GM21526 (cell line): Measurements from ENCODE around the gene EFHD2.
"Not testable (repeated sequence)": the region's sequence is repeated elsewhere in the genome, so short reads cannot be mapped to it uniquely, and the experiment has no call there.

ENCODE experiments used
- ATAC-seq: cut with Tn5 transposase; IDR thresholded peaks from one replicate; pipeline ENCODE4 v1.9.1; 2021; ENCODE audit warnings: moderate library complexity; ENCODE audit not compliant: unreplicated experiment, low FRiP score

EFHD2 gene

DNA sequence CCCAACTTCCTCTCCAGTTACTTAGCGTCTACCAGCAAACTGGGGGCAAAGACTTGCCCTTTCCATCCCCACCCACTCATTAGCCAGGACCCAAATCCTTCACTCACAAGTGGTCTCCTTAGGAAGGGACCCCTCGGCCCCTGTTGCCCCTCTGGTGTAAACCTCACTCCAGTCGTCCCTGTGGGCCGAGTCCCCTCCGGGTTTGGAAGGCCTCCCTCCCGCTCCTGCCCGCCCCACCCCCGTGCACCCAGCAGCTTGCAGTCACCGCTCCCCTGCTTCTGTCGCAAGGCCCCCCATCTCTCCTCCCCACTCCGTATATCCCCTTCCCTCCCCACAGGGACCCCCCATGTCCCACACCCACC is 1.2 kb downstream of the EFHD2 start:
- ATAC-seq, result no peak

GRCh38 chr1:15411593-15412137 is 2.0 kb downstream of the EFHD2 start:
- peak; percentile 43 for ATAC-seq

DNA sequence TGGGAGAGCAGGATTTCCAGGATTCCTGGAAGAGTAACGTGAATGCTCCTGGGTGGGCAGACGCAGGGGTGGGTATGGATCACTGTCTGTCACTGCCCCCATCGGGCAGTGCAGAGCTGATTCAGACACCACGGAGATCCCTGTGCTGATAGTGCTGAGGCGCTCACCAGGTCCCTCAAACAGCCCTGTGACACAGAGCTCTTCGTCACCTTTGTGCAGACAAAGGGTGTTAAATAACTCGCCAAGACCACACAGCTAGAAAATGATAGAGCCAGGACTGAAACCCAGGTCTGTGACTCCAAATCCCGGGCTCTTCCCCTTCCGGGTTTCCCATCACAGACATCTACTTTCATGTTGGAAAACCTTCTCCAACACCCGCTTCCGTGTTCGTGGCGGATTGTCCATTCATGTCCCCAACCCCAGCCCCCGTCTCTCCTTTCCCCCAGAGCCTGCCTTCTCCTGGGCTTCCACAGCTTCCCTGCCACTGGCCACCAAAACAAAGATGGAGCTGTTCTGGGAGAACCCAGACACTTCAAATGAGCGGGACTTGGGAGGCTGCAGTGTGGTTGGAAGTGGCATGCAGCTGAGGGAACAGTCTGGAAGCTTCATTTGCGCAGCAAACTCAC is 2.6 kb downstream of the EFHD2 start:
- ATAC-seq, result no peak

DNA sequence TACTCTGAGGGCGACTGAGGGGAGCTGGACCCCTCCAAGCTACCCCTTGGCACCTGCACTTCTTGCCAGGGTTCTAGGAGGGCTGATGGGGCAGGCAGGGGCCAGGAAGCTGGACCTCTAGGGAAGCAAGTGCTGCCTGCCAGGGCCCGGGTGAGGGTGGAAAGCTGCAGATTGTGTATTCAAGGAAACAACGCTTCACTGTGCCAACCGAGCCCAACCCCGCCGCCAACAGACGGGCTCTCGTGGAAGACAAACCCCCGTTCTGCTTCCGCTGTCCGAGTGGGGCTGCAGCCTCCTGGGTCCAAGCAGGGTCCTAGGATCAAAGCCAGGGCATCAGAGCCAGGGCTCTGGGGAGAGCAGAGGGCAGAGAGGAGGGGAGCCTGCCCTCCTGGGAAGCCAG is 3.2 kb downstream of the EFHD2 start:
- ATAC-seq, result no peak

- no peak for ATAC-seq
Observed at GRCh38 chr1:15413563-15414444, 4.1 kb downstream of the EFHD2 start.

GRCh38 chr1:15414445-15414983 is 4.8 kb downstream of the EFHD2 start:
- ATAC-seq, result no peak

GRCh38 chr1:15417059-15417934 is 7.6 kb downstream of the EFHD2 start:
- ATAC-seq, result peak; percentile 45

- ATAC-seq, result no peak
Observed at GRCh38 chr1:15418806-15419515, 9.3 kb downstream of the EFHD2 start.

GRCh38 chr1:15420853-15421465 is 11.3 kb downstream of the EFHD2 start:
- no peak for ATAC-seq

DNA sequence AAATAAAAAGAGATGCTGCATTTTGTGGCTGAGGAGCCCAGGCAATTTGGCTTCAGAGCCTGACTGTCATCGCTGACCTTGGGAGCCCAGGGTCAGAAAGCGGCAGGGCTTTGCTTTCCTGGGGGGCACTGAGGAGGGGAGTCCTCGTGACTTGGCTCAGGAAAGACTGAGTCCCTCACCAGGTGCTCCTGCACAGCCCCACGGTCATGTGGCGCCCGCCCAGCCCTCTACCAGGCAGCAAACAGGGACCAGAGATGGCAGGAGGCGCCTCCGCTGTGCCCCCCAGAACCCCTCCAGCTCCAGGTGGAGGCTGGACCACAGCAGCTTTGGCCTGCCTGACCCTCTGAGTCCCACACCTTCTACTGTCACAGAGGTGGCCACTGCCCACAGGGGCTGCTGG is 13.2 kb downstream of the EFHD2 start:
- ATAC-seq, result no peak

DNA sequence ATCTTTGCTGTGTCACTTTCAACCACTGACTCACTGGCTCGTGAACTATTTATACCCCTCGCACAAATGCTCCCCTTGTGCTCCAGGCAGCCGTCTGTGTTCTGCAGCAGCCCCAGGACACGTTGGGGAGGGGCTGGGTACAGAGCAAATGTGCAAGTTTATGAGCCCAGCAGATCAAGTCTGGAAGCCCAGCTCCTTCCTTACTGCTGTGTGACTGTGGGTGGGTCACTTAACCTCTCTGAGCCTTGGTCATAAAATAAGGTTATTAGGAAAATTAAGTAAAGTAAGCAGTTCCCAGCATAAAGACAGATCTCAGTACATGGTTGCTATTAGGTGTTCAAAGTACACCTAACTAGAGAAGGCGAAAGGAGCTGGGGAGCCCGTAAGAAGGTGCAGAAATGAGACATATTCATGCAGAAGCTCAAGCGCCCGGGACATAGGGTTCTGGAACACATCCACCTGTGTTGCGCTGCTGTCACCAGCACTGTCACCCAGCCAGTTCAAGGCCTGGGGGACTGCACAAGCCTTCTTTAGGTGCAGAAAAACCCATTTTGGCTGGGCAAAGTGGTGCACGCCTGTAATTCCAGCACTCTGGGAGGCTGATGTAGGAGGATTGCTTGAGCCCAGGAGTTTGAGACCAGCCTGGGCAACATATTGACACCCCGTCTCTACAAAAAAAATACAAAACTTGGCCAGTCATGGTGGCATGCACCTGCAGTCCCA is 13.8 kb downstream of the EFHD2 start:
- ATAC-seq, result no peak

GRCh38 chr1:15424146-15424667 is 14.5 kb downstream of the EFHD2 start:
- no peak for ATAC-seq

- no peak for ATAC-seq
Observed at GRCh38 chr1:15424981-15425380, 15.3 kb downstream of the EFHD2 start.

GRCh38 chr1:15425521-15425920 is 15.8 kb downstream of the EFHD2 start:
- no peak for ATAC-seq

DNA sequence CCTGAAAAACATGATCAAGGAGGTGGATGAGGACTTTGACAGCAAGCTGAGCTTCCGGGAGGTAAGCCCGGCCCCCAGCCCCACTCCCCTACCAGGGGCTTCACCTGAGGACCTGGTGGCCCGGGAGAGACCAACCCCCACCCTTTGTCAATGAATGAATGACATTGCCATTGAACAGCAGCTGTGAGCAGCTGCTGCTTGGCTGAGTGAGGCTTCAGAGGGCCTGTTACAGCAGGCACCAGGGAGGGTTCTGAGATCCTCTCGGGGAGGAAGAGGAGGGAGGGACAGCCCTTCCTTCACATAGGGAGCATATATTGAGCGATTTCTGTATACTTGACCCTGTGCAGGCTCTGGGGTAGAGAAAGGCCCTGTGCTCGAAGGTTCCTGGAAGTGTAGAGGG is 16.3 kb downstream of the EFHD2 start:
- no peak for ATAC-seq

- no peak for ATAC-seq
Observed at GRCh38 chr1:15426492-15427279, 17.0 kb downstream of the EFHD2 start.

GRCh38 chr1:15427280-15427666 is 17.6 kb downstream of the EFHD2 start:
- no peak for ATAC-seq

DNA sequence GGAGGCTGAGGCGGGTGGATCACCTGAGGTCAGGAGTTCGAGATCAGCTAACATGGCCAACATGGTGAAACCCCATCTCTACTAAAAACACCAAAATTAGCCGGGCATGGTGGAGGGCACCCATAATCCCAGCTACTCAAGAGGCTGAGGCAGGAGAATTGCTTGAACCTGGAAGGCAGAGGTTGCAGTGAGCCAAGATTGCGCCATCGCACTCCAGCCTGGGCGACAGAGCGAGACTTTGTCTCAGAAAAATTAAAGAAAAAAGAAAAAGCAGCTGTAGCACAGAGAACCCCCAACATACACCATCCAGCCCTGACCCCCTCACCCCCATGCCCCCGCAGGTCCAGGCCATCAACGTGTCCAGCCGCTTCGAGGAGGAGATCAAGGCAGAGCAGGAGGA is 18.6 kb downstream of the EFHD2 start:
- not testable (repeated sequence) for ATAC-seq
